A549 (cell line): ENCODE data around the gene RPS6KB2.

Source experiments
- CEBPB ChIP-seq, 2 experiments: fragments of >200 bp in 1 of 2; sonication (Bioruptor Twin) in 1 of 2; formaldehyde crosslinking in 1 of 2; IDR thresholded peaks; 2 replicates each; pipeline ENCODE4 v1.6.1; 2012 to 2016
- FOSL2 ChIP-seq, 2 experiments: fragments of 450-650 bp in 1 of 2; fragments of >200 bp in 1 of 2; sonication (Bioruptor Twin) in 1 of 2; formaldehyde crosslinking; IDR thresholded peaks; 2 replicates each; pipeline versions ENCODE4 v1.5.0 to v1.6.1; 2016 to 2020; ENCODE audit warnings: mild to moderate bottlenecking in 1 of 2, moderate library complexity in 1 of 2
- JUNB ChIP-seq: fragments of >200 bp; sonication (Bioruptor Twin); formaldehyde crosslinking; IDR thresholded peaks from 2 replicates; pipeline ENCODE4 v1.6.1; 2016
- PHF8 ChIP-seq: fragments of 200-600 bp; sonication (generic); IDR thresholded peaks from 2 replicates; pipeline ENCODE4 v1.6.1; 2016; ENCODE audit warnings: low read depth, mild to moderate bottlenecking, antibody characterized with exemption, moderate library complexity, borderline replicate concordance
- POLR2A ChIP-seq: IDR thresholded peaks from 2 replicates; pipeline ENCODE4 v1.6.1; 2012; ENCODE audit warnings: mild to moderate bottlenecking, low read length
- RAD21 ChIP-seq, 2 experiments: fragments of >200 bp in 1 of 2; sonication (Bioruptor Twin) in 1 of 2; formaldehyde crosslinking in 1 of 2; IDR thresholded peaks in 1 of 2; conservative IDR thresholded peaks in 1 of 2; 2 replicates in 1 of 2; 3 replicates in 1 of 2; pipeline ENCODE4 v1.6.1; 2012 to 2018; ENCODE audit warnings: inconsistent platforms in 1 of 2
- TF ChIP-seq, protein P1 (sequence below): fragments of >200 bp; sonication (Bioruptor Twin); formaldehyde crosslinking; IDR thresholded peaks from 3 replicates; pipeline ENCODE4 v1.5.1; 2016
- TF ChIP-seq, protein P2 (sequence below): fragments of 250-450 bp; sonication (Bioruptor Pico); IDR thresholded peaks from 2 replicates; pipeline ENCODE4 v1.5.0; 2021; ENCODE audit warnings: mild to moderate bottlenecking, moderate library complexity, borderline replicate concordance
- TF ChIP-seq, protein P3 (sequence below): fragments of 200-600 bp; sonication (generic); IDR thresholded peaks from 2 replicates; pipeline ENCODE4 v1.6.1; 2016; ENCODE audit warnings: antibody characterized with exemption, mild to moderate bottlenecking, moderate library complexity

DNA sequence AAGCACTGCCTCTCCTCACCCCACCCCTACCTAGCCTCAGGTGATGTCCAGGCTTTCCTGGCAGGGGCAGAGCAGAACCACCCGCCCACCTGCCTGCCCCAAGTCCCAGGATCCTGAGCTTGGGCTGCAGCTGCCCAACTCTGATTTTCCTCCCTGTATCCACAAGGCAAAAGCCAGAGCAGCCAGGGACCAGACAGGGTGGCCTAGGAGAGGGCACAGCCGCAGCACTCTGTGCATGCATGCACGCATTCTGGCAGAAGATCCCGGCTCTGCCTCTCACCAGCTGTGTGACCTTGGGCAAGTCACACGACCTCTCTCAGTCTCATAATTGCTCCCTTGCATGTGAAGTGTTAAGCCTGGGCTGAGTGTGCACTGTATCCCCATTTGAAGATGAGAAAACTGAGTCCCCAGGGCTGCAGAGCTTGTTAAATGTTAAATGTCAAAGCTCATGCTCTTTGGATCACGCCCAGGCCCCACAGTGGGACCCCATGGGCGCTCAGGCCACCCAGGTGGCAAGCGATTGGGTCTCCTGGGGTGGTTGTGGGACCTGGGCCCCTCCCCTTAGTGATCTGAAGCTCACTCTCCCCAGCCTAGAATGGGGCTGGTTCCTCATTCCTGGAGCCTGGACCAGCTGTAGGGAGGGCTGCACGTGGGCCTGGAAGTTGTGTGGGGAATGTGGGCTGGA lies 15.7 kb upstream of the RPS6KB2 start:
- TF ChIP-seq, protein P1, sequence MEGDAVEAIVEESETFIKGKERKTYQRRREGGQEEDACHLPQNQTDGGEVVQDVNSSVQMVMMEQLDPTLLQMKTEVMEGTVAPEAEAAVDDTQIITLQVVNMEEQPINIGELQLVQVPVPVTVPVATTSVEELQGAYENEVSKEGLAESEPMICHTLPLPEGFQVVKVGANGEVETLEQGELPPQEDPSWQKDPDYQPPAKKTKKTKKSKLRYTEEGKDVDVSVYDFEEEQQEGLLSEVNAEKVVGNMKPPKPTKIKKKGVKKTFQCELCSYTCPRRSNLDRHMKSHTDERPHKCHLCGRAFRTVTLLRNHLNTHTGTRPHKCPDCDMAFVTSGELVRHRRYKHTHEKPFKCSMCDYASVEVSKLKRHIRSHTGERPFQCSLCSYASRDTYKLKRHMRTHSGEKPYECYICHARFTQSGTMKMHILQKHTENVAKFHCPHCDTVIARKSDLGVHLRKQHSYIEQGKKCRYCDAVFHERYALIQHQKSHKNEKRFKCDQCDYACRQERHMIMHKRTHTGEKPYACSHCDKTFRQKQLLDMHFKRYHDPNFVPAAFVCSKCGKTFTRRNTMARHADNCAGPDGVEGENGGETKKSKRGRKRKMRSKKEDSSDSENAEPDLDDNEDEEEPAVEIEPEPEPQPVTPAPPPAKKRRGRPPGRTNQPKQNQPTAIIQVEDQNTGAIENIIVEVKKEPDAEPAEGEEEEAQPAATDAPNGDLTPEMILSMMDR = no peak
- TF ChIP-seq, protein P2, sequence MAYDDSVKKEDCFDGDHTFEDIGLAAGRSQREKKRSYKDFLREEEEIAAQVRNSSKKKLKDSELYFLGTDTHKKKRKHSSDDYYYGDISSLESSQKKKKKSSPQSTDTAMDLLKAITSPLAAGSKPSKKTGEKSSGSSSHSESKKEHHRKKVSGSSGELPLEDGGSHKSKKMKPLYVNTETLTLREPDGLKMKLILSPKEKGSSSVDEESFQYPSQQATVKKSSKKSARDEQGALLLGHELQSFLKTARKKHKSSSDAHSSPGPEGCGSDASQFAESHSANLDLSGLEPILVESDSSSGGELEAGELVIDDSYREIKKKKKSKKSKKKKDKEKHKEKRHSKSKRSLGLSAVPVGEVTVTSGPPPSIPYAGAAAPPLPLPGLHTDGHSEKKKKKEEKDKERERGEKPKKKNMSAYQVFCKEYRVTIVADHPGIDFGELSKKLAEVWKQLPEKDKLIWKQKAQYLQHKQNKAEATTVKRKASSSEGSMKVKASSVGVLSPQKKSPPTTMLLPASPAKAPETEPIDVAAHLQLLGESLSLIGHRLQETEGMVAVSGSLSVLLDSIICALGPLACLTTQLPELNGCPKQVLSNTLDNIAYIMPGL (CRISPR knock-in tag) = no peak
- TF ChIP-seq RAD21 (conservative IDR thresholded peaks at IDR 0.05 in 1 of 2, IDR thresholded peaks at IDR 0.05 in 1 of 2) (no peak), JUNB (no peak), CEBPB (IDR thresholded peaks at IDR 0.05) (no peak), PHF8 (no peak), FOSL2 (IDR thresholded peaks at IDR 0.05) (no peak), FOSL2 (CRISPR knock-in tag; IDR thresholded peaks at IDR 0.05) (no peak), POLR2A (no peak)
- TF ChIP-seq, protein P3, sequence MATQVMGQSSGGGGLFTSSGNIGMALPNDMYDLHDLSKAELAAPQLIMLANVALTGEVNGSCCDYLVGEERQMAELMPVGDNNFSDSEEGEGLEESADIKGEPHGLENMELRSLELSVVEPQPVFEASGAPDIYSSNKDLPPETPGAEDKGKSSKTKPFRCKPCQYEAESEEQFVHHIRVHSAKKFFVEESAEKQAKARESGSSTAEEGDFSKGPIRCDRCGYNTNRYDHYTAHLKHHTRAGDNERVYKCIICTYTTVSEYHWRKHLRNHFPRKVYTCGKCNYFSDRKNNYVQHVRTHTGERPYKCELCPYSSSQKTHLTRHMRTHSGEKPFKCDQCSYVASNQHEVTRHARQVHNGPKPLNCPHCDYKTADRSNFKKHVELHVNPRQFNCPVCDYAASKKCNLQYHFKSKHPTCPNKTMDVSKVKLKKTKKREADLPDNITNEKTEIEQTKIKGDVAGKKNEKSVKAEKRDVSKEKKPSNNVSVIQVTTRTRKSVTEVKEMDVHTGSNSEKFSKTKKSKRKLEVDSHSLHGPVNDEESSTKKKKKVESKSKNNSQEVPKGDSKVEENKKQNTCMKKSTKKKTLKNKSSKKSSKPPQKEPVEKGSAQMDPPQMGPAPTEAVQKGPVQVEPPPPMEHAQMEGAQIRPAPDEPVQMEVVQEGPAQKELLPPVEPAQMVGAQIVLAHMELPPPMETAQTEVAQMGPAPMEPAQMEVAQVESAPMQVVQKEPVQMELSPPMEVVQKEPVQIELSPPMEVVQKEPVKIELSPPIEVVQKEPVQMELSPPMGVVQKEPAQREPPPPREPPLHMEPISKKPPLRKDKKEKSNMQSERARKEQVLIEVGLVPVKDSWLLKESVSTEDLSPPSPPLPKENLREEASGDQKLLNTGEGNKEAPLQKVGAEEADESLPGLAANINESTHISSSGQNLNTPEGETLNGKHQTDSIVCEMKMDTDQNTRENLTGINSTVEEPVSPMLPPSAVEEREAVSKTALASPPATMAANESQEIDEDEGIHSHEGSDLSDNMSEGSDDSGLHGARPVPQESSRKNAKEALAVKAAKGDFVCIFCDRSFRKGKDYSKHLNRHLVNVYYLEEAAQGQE = no peak
